Stimulated activated CD8-positive, alpha-beta memory T cell treated with anti-CD3 and anti-CD28 coated beads, Interleukin-7, amount 100 ng/mL, for 48 hours (primary cell): Measurements from ENCODE around the gene EFHC1.
"Not testable (repeated sequence)": the region's sequence is repeated elsewhere in the genome, so short reads cannot be mapped to it uniquely, and the experiment has no call there.

Experiments used
- DNase-seq, 2 donors: peaks; one replicate each; pipeline ENCODE4 v3.0.0-alpha.2; 2020; ENCODE audit warnings: low read depth in 1 of 2; ENCODE audit errors: extremely low read depth in 1 of 2

The EFHC1 gene

DNA sequence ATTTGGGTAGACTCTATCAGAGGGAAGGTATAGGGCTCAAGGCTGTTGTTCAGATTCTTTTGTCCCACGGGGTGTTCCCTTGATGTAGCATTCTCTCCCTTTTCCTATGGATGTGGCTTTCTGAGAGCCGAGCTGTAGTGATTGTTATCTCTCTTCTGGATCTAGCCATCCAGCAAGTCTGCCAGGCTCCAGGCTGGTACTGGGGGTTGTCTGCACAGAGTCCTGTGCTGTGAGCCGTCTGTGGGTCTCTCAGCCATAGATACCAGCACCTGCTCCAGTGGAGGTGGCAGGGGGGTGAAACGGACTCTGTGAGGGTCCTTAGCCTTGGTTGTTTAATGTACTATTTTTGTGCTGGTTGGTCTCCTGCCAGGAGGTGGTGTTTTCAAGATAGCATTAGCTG is 13.2 kb downstream of the EFHC1 start:
- not testable (repeated sequence) for DNase-seq

GRCh38 chr6:52435345-52435744 is 15.2 kb downstream of the EFHC1 start:
- no peak for DNase-seq

DNA sequence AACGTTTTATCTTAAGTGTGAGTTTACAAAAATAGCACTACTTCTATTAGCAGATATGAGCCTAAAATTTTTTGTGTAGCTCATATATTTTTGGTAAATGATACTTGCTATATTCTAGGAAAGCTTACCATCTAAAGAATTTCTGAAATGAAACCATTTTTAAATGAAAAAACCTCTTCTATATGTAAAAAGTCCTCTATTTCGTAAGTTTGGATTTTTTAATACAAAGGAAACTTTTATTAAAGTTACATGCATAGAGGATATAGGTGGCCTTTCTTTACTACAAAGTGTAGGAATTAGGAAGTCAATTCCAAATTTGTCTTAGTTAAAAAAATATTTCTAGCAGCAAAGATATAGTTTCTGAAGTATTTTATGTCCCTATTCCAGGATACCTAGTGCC is 18.8 kb downstream of the EFHC1 start:
- no peak for DNase-seq

GRCh38 chr6:52454556-52454955 is 34.4 kb downstream of the EFHC1 start:
- DNase-seq, result no peak

DNA sequence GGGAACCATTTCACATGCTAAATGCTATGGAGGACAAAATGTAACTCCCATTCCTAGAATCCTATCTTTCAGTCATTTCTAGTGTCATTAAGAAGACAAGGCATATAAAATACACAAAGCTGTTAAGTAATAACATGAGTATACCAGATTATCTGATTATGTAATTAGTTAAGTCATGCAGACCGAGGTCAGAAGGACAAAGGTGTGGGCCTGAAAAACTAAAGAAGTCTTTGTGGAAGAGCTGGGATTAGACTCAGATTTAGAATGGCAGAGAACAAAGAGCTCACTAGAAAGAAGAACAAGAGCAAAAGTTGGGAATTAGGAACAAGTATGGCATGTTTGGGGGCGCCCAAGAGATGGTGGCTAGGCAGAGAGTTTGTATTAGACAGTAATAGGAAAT is 37.0 kb downstream of the EFHC1 start:
- no peak for DNase-seq

DNA sequence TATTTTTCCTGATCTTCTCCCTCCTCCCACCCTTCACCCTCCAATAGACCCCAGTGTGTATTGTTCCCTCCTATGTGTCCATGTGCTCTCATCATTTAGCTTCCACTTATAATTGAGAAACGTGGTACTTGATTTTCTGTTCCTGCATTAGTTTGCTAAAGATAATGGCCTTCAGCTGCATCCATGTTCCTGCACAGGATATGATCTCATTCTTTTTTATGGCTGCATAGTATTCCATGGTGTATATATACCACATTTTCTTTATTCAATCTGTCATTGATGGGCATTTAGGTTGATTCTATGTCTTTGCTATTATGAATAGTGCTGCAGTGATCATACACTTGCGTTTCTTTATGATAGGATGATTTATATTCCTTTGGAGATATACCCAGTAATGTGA is 41.1 kb downstream of the EFHC1 start:
- not testable (repeated sequence) for DNase-seq

GRCh38 chr6:52474173-52474572 is 54.0 kb downstream of the EFHC1 start:
- DNase-seq, result no peak

DNA sequence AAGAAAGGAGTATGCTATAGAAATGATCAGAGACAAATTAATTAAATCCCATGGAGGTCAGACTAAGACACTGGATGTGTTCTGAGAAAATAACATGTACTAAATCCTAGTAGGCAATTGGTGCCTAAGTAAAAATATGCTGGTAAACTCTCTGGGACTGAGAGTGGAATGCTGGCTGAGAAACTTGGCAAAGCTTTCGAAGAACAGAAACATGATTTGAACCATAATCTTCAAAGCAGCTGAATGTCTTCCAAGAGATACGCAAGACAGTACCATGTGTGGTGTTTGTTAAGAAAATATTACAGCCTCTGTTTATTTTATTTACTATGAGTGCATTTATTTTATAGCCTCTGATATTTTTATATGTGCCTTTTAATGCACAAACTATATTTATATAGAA is 55.2 kb downstream of the EFHC1 start:
- no peak for DNase-seq

DNA sequence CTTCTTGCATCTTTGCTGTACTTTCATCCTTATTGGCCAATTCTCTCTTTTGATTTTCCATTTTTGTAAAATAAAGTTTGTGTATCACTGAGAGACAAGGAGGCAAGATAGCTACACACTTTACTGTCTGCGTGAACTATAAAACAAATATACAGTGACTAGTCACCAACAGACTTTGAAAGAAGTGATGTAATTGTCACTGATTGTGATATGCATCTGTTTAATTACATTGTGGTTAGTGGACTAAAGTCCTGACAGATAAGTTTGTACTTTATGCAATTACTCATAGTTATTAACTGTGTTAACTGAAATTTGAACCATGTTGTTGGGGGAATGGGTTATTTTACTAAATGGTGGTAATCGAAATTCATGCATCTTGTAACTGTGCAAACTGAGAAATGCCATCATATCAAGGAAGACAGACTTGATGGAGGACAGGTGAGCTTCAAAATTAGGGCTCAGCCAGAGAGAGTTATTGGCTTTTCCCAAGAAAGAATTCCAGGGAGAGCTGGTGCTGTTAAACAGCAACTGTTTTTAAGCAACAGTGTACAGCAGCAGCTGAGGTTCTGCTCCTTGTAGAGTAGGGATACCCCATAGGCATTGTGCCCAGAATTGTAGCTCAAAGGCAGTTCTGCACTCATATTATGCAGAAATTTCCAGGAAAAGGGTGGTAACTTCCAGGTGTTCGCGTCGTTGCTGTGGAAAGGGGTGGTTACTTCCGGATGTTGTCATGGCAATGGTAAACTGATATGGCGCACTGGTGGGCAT is 62.9 kb downstream of the EFHC1 start:
- DNase-seq, result no peak

DNA sequence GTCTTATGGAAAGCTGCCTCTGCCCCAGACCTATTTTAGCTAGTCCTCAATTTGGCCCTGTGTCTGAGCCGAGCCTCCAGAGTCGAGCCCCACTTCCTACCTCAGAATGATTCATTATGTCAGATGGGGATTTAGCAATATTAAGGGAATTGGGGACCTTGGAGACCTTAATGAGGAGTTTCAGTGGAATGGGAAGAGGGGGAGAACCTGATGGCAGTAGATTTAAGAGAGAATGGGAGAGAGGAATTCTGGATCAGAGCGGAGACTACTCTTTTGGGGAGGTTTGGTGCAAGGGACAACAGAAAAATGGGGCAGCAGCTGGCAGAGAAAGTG is 63.5 kb downstream of the EFHC1 start:
- DNase-seq, result no peak

- DNase-seq, result no peak
Measured at GRCh38 chr6:52489881-52490280, 69.7 kb downstream of the EFHC1 start.

GRCh38 chr6:52491203-52492069 is 71.3 kb downstream of the EFHC1 start:
- DNase-seq, result no peak

GRCh38 chr6:52493669-52494068 is 73.5 kb downstream of the EFHC1 start:
- no peak for DNase-seq

DNA sequence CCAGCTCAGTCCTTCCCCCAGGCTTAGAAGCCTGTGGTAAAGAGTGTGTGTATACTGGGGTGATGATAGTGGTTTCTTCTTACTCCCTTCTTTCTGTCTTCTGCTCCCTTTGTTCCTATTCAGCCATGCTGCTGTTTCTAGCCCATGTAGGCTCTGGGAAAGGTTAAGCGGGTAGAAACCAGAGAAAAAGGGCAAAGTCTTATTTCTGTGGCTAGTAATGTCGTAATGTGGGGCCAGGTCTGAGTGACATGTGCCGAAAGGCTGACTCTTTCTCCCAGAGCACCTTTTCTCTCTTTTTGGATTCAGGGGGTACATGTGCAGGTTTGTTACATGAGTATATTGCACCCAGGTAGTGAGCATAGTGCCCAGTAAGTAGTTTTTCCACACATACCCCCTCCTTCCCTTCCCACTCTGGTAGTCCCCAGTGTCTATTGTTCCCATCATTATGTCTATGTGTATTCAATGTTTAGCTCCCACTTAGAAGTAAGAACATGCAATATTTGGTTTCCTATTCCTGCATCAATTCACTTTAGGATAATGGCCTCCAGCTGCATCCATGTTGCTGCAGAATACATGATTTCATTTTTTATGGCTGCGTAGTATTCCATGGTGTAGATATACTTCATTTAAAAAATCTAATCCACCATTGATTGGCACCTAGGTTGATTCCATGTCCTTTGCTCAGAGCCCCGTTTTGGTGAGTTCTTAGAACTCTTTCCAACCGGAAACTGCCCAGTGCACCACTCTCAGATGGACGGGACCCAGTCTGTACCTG is 74.3 kb downstream of the EFHC1 start:
- DNase-seq, result no peak

DNA sequence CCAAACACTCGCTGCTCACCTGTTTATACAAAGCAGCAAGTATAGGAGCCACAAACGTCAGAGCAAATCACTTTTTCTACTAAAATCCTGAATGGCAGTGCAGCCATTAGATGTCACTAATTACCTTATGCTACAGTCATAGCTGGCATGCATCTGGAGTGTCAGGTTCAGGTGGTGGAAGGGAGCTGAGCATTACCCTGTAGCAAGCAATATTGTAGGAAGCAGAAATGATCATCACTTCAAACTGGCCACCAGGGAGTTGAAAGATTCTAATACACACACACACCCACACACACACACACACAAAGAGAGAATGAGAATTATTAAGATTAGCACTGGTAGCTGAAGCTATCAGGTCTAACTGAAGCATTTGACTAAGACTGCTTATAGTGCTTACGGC is 75.8 kb downstream of the EFHC1 start:
- DNase-seq, result no peak

DNA sequence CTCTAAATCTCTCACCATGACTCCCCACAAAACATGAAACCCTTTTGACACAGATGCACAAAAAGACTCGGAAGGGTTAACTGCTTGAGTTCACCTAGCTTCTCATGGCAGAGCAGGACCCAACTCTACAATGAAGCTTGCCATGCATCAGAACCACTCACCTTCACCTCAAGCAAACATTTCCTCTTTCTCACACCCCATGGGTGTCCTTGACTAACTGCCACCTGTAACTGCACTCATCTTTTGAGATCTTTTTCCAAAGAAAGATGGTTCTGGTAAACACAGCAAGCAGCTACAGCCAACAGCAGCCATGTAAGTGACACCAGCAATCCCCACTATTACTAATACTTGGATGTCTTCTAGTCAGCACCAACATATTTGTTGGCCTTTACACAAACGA is 76.5 kb downstream of the EFHC1 start:
- DNase-seq, result no peak

- no peak for DNase-seq
Measured at GRCh38 chr6:52497652-52498408, 77.7 kb downstream of the EFHC1 start.

DNA sequence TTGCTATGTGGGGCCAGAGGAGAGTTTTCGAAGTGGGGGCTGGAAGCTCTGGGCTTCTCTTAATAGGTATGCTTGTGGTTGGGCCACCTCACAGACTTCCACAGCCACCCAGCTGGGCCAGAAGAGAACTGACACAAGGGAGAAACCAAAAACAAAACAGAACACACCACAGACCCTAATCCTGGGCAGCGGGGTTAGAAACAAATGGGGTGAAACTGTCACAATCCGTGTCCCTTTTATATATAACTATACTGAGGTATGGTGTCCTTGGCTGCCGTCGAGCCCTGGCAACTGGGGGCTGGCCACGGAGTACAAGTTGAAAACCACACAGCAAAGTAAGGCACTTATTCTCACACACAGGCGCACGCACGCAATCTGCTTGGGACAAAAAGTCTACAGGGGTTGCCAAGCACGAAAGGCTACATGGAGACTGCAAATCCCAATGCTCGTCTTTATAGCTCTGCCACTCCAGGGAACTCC is 78.4 kb downstream of the EFHC1 start:
- no peak for DNase-seq

GRCh38 chr6:52499026-52499425 is 78.9 kb downstream of the EFHC1 start:
- DNase-seq, result no peak

GRCh38 chr6:52499681-52500236 is 79.6 kb downstream of the EFHC1 start:
- DNase-seq, result no peak
